DOHH2 (cell line): ENCODE results near the gene NCLN.

ENCODE experiments used
- H3F3A ChIP-seq: fragments of 200-600 bp; sonication (generic), shearing (Covaris generic); 2 replicates; pipeline ENCODE4 v1.6.0; 2016; ENCODE audit warnings: antibody characterized with exemption, mild to moderate bottlenecking; ENCODE audit not compliant: control insufficient read depth, insufficient read depth
- H3K27ac ChIP-seq: fragments of 200-600 bp; sonication (generic); 2 replicates; pipeline ENCODE4 v1.5.1; 2014; ENCODE audit warnings: low read depth, mild to moderate bottlenecking, low read length, moderate library complexity
- H3K27me3 ChIP-seq: fragments of 200-600 bp; sonication (generic); 2 replicates; pipeline ENCODE4 v1.6.1; 2014; ENCODE audit warnings: mild to moderate bottlenecking, low read length, mixed read lengths; ENCODE audit not compliant: control insufficient read depth
- H3K36me3 ChIP-seq: fragments of 200-600 bp; sonication (generic); 2 replicates; pipeline ENCODE4 v1.6.1; 2014; ENCODE audit warnings: mild to moderate bottlenecking, low read length, moderate library complexity, mixed read lengths; ENCODE audit not compliant: control insufficient read depth
- H3K4me1 ChIP-seq: fragments of 200-600 bp; sonication (generic); 2 replicates; pipeline ENCODE4 v1.6.1; 2014; ENCODE audit warnings: mild to moderate bottlenecking, low read length, mixed read lengths; ENCODE audit not compliant: control insufficient read depth
- H3K4me2 ChIP-seq: fragments of 200-600 bp; sonication (generic); 2 replicates; pipeline ENCODE4 v1.6.0; 2014; ENCODE audit warnings: mild to moderate bottlenecking, low read length, moderate library complexity
- H3K4me3 ChIP-seq: fragments of 200-600 bp; sonication (generic); 2 replicates; pipeline ENCODE4 v1.5.1; 2014; ENCODE audit warnings: mild to moderate bottlenecking, low read length, mixed read lengths
- H3K79me2 ChIP-seq: fragments of 200-600 bp; sonication (generic); 2 replicates; pipeline ENCODE4 v1.6.1; 2014; ENCODE audit warnings: mild to moderate bottlenecking, low read length, mixed read lengths; ENCODE audit not compliant: control insufficient read depth
- H3K9me2 ChIP-seq: fragments of 200-600 bp; sonication (generic); replicated peaks from 2 replicates; pipeline ENCODE4 v1.6.1; 2014; ENCODE audit warnings: mild to moderate bottlenecking, low read length, mixed read lengths; ENCODE audit not compliant: control insufficient read depth
- H3K9me3 ChIP-seq: fragments of 200-600 bp; sonication (generic); 2 replicates; pipeline ENCODE4 v1.6.1; 2014; ENCODE audit warnings: antibody characterized with exemption, low read length, mixed read lengths; ENCODE audit not compliant: control insufficient read depth, insufficient read depth
- H4K20me1 ChIP-seq: fragments of 200-600 bp; sonication (generic); 2 replicates; pipeline ENCODE4 v1.6.0; 2014; ENCODE audit warnings: low read depth, mild to moderate bottlenecking, antibody characterized with exemption, low read length, moderate library complexity; ENCODE audit not compliant: control insufficient read depth, insufficient read depth
- EZH2phosphoT487 ChIP-seq: fragments of 200-600 bp; sonication (generic); IDR thresholded peaks from 2 replicates; pipeline ENCODE4 v1.6.1; 2017; ENCODE audit warnings: borderline replicate concordance, mild to moderate bottlenecking, antibody characterized with exemption, low read length, moderate library complexity, mixed read lengths
- TF ChIP-seq, protein P1 (sequence below): fragments of 200-600 bp; sonication (generic); IDR thresholded peaks from one replicate; pipeline ENCODE4 v1.5.1; 2014; ENCODE audit warnings: antibody characterized with exemption, mild to moderate bottlenecking, low read depth, low read length; ENCODE audit not compliant: poor library complexity, severe bottlenecking

NCLN gene

DNA sequence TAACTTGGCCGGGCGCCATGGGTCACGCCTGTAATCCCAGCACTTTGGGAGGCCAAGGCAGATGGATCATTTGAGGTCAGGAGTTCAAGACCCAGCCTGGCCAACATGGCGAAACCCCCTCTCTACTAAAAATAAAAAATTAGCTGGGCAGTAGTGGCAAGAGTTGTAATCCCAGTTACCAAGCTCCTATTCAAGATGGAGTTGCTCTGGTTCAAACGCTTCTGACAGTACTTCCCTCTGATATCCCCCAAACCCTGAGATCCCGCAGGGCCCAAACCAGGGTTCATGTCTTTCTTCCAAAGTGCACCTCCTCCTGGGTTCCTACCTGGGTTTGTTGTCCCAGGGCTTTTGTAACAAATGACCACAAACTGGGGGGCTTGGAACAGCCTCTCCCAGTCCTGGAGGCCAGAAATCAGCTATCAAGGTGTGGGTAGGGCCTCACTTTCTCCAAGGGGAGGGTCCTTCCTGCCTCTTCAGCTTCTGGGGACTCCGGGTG lies 52.4 kb downstream of the NCLN start:
- Histone ChIP-seq H3K36me3 (no peaks in the 10 kb centered on the region), H3K4me3 (no peak overlapping the region), H3K27me3 (no peaks in the 10 kb centered on the region), H3K27ac (no peak overlapping the region), H3K9me2 (no peaks in the 10 kb centered on the region), H4K20me1 (peaks cover 4% of the 10 kb centered on the region; the same call in 1 of the 2 replicates), H3F3A (no peaks in the 10 kb centered on the region), H3K4me1 (no peaks in the 10 kb centered on the region), H3K4me2 (no peak overlapping the region), H3K9me3 (no peaks in the 10 kb centered on the region), H3K79me2 (no peaks in the 10 kb centered on the region)
- no peak for TF ChIP-seq EZH2phosphoT487
- TF ChIP-seq, protein P1, sequence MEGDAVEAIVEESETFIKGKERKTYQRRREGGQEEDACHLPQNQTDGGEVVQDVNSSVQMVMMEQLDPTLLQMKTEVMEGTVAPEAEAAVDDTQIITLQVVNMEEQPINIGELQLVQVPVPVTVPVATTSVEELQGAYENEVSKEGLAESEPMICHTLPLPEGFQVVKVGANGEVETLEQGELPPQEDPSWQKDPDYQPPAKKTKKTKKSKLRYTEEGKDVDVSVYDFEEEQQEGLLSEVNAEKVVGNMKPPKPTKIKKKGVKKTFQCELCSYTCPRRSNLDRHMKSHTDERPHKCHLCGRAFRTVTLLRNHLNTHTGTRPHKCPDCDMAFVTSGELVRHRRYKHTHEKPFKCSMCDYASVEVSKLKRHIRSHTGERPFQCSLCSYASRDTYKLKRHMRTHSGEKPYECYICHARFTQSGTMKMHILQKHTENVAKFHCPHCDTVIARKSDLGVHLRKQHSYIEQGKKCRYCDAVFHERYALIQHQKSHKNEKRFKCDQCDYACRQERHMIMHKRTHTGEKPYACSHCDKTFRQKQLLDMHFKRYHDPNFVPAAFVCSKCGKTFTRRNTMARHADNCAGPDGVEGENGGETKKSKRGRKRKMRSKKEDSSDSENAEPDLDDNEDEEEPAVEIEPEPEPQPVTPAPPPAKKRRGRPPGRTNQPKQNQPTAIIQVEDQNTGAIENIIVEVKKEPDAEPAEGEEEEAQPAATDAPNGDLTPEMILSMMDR: no peak

DNA sequence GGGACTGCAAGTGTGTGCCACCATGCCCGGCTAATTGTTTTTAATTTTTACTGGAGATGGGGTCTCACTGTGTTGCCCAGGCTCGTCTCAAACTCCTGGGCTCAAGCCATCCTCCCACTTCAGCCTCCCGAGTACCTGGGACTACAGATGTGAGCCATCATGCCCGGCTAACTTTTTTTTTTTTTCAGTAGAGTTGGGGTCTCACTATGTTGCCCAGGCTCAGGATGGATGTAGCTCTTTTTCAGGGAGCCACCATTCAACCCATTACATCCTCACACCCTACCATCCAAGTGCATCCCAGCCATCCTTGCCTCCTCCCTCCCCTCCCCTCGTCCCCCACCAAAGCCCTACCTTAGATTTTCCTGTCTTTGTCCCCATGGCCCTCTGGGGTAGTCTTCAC lies 53.6 kb downstream of the NCLN start:
- no peak overlapping the region for H3K4me2 ChIP-seq
- TF ChIP-seq EZH2phosphoT487: no peak
- TF ChIP-seq, protein P1: no peak
- no peak overlapping the region for H3K4me3 ChIP-seq
- no peaks in the 10 kb centered on the region for H3K27me3 ChIP-seq
- no peaks in the 10 kb centered on the region for H3K36me3 ChIP-seq
- no peaks in the 10 kb centered on the region for H3K79me2 ChIP-seq
- peaks cover 2% of the 10 kb centered on the region; the same call in 1 of the 2 replicates for H3K9me3 ChIP-seq
- no peaks in the 10 kb centered on the region for H3K9me2 ChIP-seq
- peaks cover 2% of the 10 kb centered on the region; the same call in 1 of the 2 replicates for H4K20me1 ChIP-seq
- H3F3A ChIP-seq: no peaks in the 10 kb centered on the region
- no peaks in the 10 kb centered on the region for H3K4me1 ChIP-seq
- H3K27ac ChIP-seq: no peak overlapping the region

DNA sequence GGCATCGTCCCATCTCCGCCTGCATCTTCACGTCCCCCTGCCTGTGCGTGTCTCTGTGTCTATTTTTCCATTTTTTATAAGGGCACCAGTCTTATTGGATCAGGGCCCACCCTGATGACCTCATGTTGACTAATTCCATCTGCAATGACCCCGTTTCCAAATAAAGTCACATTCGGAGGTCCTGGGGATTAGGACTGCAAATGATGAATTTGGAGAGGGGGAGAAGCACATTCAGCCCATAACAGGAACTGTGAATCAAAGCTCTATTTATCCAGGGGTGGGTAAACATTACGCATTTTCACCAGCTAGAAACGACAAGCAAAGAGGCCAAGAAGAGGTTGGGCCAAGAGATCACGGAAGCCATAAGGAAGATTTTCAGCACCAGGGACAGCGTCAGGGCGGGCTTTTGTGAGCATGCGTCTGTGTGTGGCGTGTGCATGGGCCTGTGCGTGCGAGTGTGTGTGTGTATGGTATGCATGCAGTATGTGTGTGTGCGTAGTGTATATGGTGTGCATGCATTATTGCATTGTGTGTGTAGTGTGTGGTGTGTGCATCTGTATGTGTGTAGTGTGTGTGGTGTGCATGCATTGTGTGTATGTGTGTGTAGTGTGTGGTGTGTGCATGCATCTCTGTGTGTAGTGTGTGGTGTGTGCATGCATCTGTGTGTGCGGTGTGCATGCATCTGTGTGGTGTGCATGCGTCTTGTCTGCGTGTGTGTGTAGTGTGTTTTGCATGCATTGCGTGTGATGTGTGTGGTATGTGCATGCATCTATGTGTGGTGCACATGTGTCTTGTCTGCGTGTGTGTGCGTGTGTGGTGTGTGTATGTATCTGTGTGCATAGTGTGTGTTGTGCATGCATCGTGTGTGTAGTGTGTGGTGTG lies 58.3 kb downstream of the NCLN start:
- Histone ChIP-seq H3K9me3 (peaks cover 6% of the 10 kb centered on the region; the same call in 1 of the 2 replicates), H4K20me1 (peaks cover 4% of the 10 kb centered on the region; the same call in 1 of the 2 replicates), H3K79me2 (no peaks in the 10 kb centered on the region), H3K4me2 (no peak overlapping the region), H3K4me1 (no peaks in the 10 kb centered on the region), H3K36me3 (no peaks in the 10 kb centered on the region), H3K4me3 (no peak overlapping the region), H3K27me3 (no peaks in the 10 kb centered on the region), H3F3A (no peaks in the 10 kb centered on the region), H3K27ac (no peak overlapping the region), H3K9me2 (no peaks in the 10 kb centered on the region)
- TF ChIP-seq EZH2phosphoT487: no peak
- TF ChIP-seq, protein P1: no peak
